GM18499 (cell line): ENCODE results near the gene ATP8B1.

Experiments
- ATAC-seq: cut with Tn5 transposase; IDR thresholded peaks from one replicate; pipeline ENCODE4 v1.9.1; 2021; ENCODE audit warnings: moderate number of reproducible peaks; ENCODE audit not compliant: insufficient read depth, unreplicated experiment

ATP8B1 gene

GRCh38 chr18:57635003-57635822, 167.9 kb downstream of the ATP8B1 start:
- no peak for ATAC-seq

- ATAC-seq = no peak
These were observed 171.4 kb downstream of the ATP8B1 start for GRCh38 chr18:57631697-57632096.

DNA sequence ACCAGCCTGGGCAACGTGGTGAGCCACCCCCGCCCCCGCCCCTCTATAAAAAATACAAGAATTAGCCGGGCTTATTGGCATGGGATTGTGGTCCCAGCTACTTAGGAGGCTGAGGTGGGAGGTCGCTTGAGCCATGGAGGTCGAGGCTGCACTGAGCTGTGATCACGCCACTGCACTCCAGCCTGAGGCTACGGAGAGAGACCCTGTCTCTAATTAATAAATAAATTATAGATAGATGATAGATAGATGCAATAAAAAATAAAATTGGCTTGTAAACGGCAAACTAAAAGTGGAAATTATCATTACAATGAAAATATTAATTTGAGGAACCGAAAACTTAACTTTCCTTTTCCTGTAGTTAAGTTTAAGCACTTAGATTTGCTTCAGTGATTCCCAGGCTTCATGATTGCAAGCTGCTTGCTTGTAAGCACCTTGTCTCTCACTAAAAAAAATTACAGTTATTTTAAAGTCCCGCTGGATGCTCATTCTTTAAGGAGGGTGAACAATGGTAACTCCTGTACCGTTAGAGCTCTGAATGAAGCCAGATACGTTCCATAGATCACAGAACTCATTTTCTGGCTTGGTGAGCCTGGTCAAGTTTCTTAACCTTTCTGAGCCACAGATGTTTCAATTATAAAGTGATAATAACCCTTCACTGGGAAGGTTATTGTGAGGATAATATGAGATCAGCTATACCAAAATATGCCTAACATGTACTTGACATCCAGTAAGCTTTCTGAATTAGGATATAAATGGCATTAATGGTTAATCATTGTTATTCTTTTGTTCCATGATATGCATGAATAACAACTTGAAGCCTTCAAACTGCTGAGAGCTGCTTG, 172.1 kb downstream of the ATP8B1 start:
- peak; percentile 41 for ATAC-seq

DNA sequence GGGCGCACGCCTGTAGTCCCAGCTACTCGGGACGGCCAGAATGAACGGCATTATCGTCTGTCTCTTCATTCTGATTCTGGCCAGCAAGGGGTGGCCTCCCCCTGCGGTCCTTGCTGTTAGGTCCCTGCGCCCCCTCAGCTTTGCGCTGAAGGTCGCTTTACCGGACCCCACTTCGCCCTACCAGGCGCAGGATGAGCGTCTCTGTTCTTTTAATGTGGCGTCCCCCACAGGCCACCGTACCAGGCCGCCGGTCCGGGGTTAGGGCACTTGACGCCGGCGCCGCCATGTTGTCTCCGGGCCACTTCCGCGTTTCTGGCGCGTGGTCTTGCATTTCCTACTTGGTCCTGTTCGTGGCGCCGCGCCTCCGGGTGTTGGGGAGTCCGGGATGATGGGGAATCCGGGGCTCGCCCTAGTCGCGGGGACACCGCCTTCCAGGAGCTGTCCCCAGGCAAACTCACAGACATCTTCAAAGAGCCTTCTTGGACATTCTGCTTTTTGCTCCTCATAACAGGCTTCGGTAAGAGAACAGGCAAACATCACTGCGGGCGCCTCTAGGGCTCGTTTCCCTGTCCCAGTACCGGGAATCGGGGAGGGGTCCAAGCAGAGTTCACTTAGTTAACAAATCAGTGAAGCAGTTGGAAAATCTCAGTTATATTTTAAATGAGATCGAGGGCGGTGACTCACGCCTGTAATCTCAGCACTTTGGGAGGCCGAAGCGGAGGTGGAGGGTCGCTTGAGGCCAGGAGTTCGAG, 172.9 kb downstream of the ATP8B1 start:
- peak; percentile 66 for ATAC-seq

DNA sequence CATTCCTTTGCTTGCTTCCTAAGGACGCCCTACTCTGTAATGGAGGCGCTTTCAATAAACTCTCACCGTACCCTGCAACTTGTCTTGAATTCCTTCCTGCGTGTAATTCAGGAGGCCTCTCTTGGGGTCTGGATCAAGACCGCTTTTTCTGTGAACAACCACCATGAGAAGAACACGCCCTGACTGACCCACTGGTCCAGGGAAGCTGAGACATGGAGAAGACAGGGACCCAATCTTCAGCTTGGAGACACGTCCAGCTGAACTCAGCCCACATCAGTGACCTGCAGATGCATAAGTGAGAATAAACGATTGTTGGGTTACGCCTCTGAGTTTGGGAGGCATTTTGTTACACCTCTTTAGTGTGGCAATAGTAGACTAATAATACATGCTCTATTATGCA, 173.7 kb downstream of the ATP8B1 start:
- no peak for ATAC-seq

DNA sequence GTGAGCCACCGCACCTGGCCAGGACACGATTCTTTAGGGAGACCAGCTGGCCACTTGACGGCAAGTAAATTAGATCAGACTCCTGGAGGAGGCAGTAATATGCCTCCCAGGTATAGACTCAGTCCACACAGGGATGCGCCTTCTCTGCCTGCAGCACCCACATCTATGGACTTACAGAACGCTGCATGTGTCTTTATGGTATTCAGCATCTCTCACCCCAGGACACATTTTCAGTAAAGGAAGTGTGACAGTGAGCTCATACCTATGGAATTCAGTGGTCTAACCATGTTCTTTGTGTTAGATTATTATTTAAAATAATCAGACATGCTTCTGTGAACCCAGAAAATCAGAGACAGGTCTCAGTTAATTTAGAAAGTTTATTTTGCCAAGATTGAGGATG, 175.6 kb downstream of the ATP8B1 start:
- no peak for ATAC-seq

DNA sequence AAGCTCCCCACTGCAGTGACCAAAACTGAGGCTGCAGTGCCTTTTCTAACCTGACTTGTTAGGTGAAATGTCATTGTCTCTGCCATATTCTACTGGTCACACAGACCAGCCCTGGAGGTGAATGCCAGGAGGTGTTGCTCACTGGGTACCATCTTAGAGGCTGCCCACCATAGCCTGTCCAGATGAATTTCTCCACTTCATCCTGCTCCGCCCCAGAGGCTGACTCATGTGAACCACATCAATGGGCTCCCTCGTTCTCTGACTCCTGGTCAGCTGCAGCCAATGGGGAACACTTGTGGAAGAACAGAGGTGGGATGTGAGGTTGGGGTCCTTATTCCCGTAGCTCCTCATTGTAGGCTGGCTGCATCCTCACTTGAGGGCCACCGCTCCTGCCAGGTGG, 178.1 kb downstream of the ATP8B1 start:
- no peak for ATAC-seq

- no peak for ATAC-seq
These were observed 181.9 kb downstream of the ATP8B1 start for GRCh38 chr18:57621246-57621604.

- ATAC-seq = no peak
These were observed 183.2 kb downstream of the ATP8B1 start for GRCh38 chr18:57619876-57620275.

DNA sequence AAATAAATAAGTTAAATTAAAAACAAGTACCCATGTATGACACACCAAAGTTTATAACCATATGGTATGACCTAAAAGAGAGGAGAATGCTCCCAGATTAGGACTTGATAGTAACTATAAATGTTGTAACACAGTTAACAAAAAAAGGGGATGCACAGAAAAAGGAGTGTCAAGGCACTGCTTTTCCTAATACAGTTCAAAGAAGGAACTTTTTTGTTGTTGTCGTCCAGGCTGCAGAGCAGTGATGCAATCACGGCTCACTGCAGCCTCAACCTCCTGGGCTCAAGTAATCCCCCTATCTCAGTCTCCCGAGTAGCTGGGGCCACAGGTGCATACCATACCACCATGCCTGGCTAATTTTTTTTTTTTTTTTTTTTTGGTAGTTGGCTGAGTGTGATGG, 184.2 kb downstream of the ATP8B1 start:
- no peak for ATAC-seq

GRCh38 chr18:57603871-57604270, 199.2 kb downstream of the ATP8B1 start:
- ATAC-seq = no peak
